ENCODE data around the gene LITAF.
"Not testable (repeated sequence)": the region's sequence is repeated elsewhere in the genome, so short reads cannot be mapped to it uniquely, and the experiment has no call there.

Gene LITAF

DNA sequence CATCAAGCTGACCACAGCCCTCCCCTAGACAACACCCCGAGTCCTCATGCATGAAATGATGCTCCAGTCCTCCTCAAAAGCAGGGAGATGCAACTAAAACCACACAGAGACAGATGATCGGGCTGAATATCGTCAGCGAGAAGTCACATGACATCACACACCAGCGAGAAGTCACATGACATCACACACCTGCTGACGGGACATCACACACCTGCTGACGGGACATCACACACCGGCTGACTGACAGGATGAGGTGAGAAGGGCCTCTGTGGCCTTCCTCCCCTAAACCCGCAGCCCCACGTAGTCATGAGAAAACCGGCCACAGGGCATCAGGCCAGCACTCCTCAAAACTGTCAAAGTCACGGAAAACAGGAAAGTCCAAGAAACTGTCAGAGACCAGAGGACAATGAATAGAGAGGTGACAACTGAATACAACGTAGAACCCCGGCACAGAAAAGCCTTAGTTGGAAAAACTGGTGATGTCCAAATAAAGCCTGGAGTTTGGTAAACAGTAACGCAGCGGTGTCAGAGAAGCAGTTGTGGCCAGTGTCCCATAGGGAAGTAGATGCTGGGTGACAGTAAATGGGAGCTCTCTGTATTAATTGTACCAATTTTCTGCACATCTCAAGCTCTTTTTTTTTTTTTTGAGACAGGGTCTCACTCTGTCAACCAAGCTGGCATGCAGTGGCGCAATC is 14.3 kb downstream of the LITAF start:
- DNase-seq (ENCODE audit: low read depth): no peak

DNA sequence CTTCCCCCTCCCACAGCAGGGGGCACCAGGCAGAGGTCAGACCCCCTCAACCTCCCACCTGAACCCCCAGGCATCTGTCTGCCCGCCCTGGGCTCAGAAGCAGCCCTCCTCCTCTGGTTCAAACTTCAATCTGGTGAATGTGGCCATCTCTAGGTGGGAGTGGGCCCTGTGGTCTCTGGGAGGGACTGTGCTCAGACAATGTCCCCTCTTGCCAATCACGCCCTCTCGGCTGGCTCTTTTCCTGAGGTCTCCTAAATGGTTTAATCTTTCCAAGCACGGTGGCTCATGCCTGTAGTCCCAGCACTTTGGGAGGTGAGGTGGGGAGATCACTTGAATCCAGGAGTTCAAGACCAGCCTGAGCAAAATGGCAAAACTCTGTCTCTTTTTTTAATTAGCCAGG is 15.2 kb downstream of the LITAF start:
- DNase-seq (ENCODE audit: low read depth): no peak

DNA sequence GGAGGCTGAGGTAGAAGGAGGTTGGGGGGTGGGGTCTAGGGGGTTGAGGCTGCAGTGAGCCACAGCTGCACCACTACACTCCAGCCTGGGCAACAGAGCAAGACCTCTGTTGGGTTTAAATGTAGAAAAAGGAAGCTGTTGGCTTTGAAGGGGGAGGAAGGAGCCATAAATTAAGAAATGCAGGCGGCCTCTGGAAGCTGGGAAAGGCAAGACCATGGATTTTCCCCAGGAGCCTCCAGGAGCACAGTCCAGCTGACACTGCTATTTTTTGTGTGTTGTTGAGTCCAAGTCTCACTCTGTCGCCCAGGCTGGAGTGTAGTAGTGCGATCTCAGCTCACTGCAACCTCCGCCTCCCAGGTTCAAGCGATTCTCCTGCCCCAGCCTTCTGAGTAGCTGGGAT is 15.9 kb downstream of the LITAF start:
- no peak for DNase-seq (ENCODE audit: low read depth)

DNA sequence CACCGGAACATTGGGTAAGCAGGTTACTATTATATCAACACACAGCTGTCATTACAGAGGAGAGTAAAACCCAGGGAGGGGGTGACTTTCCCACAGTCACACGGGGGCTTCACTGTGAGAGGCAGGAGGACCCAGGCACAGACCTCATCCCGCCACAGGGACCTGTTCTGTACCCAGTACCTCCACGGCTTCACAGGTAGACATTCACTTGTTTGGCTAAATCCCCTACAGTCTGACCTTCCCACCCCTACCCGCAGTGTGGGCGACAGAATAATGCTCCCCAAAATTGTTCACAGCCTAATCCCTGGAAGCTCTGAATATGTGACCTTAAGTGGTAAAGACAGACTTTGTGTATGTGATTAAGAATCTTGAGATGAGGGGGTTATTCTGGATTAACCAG is 16.5 kb downstream of the LITAF start:
- no peak for DNase-seq (ENCODE audit: low read depth)

DNA sequence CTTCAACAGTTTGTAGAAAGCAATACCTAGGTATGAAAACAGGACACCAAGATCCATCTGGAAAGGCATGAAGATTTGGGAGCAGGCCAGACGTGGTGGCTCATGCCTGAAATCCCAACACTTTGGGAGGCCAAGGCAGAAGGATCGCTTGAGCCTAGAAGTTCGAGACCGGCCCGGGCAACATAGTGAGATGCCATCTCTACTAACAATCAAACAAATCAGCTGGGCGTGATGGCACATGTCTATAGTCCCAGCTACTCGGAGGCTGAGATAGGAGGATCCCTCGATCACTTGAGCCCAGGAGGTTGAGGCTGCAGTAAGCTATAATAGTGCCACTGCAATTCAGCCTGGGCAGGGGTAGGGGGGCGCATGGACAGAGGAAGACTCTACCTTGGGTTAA is 20.3 kb downstream of the LITAF start:
- no peak for DNase-seq (ENCODE audit: low read depth)

DNA sequence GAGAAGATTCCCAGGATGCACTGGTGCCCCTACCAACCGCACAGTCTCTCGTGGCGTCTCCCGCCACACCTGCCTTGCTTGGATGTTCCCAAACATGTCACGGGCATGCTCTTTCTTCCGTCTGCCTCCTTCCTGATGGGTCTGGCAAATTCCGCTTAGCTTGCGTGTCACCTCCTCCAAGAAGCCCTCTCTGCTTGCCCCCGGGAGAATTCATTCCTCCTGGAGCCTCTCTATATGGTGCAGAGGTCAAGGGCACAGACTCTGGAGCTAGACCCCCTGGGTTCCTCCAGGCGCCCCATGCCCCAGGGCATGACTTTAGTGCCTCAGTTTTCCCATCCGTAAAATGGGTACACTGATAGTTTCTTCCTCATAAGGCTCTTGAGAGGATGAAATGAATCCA is 21.1 kb downstream of the LITAF start:
- no peak for DNase-seq (ENCODE audit: low read depth)

DNA sequence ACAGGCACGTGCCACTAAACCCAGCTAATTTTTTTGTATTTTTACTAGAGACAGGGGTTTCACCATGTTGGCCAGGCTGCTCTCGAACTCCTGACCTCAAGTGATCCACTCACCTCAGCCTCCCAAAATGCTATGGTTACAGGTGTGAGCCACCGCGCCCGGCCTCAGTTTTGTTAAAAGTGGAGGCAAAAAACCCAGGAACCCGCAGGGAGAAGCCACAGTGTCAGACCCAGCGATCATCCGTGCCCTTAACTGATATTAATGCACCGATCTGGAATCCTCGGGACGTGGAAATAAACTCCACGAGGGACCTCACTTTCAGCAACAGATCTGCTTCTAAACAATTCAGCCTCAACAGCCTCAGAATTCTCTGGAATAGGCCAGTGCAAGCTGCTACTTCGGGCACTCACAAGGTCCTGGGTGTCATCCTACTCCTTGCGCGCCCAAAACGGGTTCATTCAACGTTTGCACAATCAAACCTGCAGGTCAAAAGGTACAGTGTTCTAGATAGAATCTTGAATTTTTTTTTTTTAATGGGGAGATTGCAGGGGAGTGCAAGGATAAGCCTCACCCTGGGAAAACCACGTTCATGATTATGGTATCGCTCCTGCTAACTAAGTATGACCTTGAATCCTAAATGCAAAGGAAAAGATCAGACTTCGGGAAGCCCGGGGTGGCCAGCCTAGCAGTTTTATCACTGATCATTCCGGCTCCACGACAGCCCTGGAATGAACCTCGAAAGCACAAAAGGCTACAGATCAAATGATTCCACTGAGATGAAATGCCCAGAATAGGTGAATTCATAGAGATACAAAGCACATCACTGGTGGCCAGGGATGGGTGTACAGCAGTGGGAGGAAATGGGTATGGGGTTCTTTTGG is 22.4 kb downstream of the LITAF start:
- no peak for DNase-seq (ENCODE audit: low read depth)

DNA sequence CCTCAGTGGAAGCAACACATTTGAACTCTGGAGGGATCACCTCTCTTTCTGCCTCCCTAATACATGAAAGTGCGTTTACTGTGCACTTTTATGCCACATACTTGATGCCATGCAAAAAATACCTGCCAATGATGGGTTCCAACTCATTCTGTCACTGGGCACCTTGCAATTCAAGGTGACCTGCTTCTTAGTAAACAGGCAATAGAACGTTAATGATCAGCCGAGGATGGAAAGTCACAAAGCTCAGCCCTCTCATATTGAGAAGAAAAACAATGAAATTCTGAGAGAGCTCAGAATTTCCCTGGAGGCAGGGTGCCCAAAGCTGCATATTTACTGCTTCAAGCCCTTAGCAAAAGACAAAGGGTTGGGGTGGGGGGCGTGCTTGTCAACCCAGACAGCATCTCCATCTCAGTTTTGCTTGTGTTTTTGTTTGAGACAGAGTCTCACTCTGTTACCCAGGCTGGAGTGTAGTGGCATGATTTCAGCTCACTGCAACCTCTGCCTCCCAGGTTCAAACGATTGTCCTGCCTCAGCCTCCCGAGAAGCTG is 23.2 kb downstream of the LITAF start:
- no peak for DNase-seq (ENCODE audit: low read depth)

DNA sequence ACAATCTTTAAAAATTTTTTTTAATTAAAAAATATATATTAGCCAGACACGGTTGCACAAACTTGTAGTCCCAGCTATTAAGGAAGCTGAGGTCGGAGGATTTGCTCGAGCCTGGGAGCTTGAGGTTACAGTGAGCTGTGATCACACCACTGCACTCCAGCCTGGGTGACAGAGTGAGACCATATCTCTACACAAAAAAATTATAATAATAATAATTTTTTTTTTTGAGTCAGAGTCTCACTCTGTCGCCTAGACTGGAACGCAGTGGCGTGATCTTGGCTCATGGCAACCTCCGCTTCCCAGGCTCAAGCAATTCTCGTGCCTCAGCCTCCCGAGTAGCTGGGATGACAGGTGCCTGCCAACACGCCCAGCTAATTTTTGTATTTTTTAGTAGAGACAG is 23.8 kb downstream of the LITAF start:
- DNase-seq (ENCODE audit: low read depth): no peak

DNA sequence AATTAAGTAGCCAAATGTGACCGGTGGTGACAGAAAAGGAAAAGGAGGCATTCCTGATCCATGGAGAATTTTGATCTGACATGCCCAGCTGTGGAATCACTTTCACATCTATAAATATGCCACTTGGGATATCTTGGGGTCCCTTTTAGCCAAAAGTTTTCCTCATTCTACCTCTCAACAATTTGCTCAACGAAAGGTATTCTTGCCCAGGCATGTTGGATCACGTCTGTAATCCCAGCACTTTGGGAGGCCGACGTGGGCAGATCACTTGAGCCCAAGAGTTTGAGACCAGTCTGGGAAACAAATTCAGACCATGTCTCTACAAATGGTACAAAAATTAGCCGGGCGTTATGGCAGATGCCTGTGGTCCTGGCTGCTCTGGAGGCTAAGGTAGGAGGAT is 24.3 kb downstream of the LITAF start:
- DNase-seq (ENCODE audit: low read depth): no peak

DNA sequence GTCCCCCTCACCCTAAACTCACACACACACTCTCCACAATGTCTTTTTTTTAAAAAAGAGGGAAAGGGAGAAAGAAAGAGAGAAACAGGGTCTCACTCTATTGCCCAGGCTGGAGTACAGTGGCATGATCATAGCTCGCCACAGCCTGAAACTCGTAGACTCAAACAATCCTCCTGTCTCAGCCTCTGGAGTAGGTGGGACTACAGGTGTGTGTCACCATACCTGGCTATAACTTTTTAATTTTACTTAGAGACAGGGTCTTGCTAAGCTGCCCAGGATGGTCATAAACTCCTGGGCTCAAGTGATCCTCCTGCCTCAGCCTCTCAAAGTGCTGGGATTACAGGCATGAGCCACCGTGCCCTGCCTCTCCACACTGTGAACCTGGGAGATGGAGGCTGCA is 24.9 kb downstream of the LITAF start:
- no peak for DNase-seq (ENCODE audit: low read depth)

DNA sequence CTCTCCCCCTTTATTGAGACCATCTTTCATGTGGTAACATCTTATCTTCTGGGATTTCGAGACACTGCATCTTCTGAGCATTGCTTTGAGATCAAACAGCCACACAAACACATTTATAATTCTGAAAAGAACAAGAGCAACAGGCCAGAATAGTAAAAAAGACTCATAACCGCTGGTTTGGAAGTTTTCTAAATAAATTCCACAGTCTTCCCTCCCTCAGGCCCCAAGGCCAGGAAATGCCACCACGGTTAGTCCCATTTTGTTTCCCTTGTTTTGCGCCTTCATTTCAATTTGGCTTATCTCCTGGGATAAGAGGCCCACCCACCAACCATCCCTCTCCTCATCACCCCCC is 25.3 kb downstream of the LITAF start:
- DNase-seq (ENCODE audit: low read depth): no peak

DNA sequence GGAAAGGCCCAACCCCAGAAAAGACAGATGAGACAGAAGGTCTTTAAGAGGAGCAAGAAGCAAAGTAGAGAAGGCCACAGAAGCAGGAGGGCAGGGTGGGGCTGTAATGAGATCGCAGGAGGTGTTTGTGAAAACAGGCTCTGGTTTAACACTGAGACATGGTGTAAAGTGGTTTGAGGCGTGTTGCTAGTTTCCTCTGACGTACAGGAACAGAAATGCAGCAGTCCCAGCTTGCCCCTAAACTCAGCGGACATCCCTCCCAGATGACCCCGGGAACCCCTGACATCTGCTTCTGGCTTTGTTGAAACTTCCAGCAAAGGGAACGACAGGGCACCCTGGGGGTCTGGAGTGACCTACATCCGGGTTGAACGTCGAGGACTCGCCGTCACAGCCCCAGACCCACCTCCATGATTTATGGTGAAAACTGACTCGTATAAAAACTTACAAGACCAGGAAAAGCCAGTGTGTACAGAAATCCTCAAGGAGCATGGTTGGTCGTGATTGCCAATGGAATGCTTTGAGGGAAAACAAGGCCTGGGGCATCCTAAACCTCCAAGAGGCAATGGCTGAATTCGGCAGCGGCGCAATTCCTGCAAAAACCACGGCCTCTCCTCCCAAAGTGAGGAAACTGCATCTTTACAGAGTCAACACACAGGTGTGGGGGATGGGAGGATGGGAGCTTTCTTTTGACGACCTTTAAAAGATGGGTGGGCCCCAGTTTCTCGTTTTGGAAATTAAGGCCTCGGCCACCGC is 25.8 kb downstream of the LITAF start:
- peak; percentile 10 for DNase-seq (ENCODE audit: low read depth)

DNA sequence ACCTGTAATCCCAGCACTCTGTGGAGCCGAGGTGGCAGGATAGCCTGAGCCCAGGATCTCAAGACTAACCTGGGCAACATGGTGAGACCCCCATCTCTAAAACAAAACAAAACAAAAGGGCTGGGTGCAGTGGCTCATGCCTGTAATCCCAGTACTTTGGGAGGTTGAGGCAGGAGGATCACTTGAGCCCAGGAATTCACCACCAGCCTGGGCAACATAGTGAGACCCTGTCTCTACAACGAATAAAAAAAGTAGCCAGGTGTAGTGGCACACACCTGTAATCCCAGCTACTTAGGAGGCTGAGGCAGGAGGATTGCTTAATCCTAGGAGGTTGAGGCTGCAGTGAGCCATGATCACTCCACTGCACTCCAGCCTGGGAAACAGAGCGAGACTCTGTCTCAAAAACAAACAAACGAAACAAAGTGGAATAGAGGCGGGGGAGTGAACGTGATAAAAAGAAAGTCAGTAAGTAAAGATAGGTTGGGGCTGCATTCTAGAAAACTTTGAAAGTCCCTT is 28.4 kb downstream of the LITAF start:
- not testable (repeated sequence) for DNase-seq (ENCODE audit: low read depth)

DNA sequence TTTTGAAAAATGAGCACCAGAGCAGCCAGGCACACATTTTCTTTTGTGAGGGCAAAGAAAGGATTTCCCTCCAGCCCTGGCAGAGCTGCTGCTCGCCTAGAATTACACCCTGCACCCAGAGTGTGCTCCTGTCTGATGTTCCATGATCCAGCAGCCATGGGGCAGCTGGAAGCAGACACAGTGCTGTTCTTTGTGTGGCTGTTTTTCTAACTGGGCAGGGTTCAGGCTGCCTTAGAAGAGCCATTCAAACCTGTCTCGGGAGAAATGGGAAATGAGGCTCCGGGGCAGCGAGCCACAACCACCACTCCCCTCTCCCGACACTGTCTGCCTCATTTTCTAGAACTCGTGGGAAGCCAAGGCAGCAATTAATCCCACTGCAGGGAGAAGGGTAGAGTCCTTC is 28.9 kb downstream of the LITAF start:
- DNase-seq (ENCODE audit: low read depth): no peak

DNA sequence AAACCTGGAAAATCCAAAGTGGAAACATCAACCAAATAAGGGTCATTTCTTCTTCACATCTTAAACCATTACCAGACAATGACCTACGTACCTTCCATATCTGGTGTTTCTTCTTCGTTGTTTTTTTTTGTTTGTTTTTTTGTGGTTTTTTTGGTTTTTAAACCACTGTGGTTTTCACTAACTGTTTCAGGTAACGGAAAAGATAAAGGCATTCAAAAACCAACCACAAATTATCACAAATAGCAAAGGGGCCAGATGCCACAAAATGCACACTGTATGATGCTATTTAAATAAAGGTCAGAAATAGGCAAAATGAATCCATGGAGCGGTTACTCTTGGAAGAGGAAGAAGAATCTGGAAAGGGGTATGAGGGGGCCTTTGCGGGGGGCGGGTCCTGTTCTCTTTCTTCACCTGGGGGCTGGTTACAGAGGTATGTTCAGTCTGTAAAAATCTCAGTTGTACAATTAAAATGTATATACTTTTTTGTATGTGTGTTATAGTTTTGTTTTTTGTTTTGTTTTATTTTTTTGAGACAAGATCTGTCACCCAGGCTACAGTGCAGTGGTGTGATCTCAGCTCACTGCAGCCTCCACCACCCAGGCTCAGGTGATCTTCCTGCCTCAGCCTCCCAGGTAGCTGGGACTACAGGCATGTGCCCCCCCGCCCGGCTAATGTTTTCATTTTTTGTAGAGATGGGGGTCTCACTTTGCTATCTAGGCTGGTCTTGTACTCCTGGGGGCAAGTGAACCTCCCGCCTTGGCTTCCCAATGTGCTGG is 29.6 kb downstream of the LITAF start:
- no peak for DNase-seq (ENCODE audit: low read depth)

DNA sequence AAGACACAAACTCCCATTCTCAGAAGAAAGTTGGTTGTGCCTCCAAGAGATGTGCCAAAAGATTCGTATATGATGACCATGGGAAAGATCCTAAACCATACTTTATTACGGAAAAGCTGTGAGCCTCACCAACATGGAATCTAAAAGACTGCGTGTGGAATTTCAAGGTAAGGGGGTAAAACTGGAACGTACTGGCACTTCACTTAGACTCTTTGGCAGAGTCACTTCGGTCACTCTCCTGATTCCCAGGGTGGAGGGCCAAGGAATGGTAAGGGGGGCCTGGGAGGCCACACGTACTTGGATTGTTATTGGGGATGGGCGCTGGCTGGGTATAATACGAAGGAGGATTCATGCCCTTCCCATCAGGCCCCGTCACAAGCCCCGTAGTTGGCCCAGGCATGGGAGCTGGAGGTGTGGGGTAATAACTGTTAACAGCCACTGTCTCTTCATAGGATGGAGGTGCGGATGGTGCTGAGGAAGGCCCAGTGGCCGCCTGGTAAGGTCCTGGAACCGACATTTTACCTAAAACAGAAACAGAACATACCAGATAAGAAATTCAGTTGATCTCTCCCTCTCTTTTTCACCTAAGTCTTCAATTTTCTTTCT is 30.4 kb downstream of the LITAF start:
- DNase-seq (ENCODE audit: low read depth): no peak

DNA sequence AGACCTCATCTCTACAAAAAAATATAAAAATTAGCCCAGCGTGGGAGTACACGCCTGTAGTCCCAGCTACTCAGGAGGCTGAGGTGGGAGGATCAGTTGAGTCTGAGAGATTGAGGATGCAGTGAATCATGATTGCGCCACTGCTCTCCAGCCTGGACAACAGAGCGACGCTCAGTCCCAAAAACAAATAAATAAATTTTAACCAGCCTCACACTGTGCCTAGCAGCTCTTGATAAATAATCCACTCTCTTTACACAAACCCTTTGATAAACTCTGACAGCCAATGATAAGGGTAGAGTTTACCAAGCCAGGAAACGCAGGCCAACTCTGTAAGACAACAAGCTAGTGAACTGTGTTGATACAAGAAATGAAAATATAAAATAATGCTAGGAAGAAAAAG is 32.7 kb downstream of the LITAF start:
- peak; percentile 68 for DNase-seq (ENCODE audit: low read depth)

DNA sequence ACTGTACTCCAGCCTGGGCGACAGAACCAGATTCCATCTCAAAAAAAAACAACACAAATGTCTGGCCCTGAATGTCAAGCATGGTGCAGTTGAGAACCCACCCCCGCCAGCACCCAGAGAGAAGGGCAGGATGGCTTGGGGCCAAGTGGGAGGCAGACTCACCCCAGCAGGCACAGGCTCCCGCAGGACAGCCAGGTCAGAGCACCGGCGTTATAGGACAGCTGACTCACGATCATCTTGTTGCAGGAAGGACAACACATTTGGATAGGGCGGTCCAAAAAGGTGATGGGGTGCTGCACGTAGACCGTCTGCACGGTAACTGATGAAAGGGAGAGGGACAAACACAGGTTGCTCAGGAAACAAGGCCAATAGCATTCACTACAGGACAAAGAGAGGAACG is 33.3 kb downstream of the LITAF start:
- no peak for DNase-seq (ENCODE audit: low read depth)

DNA sequence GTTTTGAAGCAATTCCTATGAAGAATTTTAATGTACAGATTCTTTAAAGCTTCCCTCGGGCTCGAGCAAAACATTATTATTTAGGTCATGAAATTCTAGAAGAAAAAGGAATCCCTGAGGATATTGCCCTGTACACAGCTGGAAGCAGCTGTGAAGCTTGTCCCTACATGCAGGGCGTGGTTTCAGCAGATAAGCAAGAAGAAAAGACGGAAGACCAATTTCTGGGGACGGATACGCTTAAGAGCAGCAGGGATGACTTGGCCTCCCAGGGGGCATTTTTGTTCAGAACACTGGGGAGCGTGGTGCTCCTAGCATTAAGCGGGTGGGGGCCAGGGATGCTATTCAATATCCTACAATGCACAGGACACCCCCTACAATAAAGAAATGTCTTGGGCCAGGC is 34.3 kb downstream of the LITAF start:
- DNase-seq (ENCODE audit: low read depth): no peak

DNA sequence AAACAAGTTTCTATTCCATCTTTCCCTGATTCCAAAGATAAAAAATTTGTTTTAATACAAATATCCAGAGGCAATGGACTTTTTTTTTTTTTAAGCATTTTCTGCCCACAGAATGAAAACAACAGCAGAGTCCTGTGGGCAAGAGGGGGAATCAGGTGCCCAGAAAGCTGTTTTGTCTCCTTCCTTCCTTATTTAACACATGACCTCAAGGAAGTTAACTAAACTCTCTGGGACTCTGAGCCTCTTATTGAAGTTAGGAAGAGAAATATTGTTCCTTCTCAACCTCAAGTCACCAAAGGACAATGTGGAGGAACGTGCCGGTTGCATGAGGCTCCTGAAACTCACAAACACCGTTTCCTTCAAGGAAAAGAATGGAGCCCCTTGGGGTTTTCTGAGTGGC is 34.9 kb downstream of the LITAF start:
- no peak for DNase-seq (ENCODE audit: low read depth)

Measured in amniotic epithelial cell (primary cell).